ENCODE results near the gene SUSD4. TPM values are rescaled to one million over a fixed set of nuclear protein-coding genes. Genes with fewer than 3 reads are reported as not detected.

The SUSD4 gene
- total and polyA plus RNA-seq, 2 of the 8 experiments (the other 6 are each of a cell fraction or from before 2014, with no cell fraction given) = 3.9 to 5.2 TPM

DNA sequence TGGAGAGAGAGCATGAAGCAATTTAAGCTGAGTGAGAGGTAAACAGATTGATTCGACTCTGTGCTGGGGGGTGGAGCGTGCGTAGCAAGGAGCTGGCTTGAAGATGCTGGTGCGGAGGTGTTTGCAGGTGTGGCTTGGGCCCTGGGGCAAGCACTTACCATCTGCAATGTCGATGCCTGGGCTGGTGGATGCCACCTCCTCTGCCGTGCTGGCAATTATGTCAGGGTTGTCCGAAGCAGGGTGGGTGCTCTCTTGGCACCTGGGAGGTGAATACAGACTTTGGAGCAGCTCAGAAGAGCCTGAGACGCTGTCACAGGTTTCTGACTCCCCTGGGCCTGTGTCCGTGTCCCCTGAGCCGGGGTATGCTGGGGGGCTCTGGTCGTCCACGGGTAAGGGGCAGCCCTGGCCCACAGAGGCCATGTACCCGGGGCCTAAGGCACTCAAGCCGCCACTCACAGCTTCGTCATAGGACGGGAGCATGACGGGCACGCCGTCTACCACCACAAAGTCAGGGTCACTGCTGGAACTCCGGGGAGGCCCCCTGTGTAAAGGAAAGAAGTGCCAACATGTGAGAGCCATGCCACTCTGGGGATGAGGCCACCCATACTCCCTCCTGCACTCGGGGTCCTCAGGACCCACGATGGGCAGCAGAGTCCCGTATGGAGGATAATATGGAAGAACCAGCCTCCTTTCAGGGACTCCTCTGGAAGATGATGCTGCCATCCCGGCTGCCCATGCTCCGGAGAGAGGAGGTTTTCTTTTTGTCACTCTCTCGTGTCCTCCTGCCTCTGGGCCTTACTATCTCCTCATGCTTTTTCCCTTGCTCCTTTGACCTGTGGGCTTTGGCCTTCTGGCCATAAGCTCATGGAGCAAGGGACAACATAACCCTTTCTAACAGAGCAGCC, 140.6 kb downstream of the SUSD4 start (continued):
- TF ChIP-seq, protein P1, sequence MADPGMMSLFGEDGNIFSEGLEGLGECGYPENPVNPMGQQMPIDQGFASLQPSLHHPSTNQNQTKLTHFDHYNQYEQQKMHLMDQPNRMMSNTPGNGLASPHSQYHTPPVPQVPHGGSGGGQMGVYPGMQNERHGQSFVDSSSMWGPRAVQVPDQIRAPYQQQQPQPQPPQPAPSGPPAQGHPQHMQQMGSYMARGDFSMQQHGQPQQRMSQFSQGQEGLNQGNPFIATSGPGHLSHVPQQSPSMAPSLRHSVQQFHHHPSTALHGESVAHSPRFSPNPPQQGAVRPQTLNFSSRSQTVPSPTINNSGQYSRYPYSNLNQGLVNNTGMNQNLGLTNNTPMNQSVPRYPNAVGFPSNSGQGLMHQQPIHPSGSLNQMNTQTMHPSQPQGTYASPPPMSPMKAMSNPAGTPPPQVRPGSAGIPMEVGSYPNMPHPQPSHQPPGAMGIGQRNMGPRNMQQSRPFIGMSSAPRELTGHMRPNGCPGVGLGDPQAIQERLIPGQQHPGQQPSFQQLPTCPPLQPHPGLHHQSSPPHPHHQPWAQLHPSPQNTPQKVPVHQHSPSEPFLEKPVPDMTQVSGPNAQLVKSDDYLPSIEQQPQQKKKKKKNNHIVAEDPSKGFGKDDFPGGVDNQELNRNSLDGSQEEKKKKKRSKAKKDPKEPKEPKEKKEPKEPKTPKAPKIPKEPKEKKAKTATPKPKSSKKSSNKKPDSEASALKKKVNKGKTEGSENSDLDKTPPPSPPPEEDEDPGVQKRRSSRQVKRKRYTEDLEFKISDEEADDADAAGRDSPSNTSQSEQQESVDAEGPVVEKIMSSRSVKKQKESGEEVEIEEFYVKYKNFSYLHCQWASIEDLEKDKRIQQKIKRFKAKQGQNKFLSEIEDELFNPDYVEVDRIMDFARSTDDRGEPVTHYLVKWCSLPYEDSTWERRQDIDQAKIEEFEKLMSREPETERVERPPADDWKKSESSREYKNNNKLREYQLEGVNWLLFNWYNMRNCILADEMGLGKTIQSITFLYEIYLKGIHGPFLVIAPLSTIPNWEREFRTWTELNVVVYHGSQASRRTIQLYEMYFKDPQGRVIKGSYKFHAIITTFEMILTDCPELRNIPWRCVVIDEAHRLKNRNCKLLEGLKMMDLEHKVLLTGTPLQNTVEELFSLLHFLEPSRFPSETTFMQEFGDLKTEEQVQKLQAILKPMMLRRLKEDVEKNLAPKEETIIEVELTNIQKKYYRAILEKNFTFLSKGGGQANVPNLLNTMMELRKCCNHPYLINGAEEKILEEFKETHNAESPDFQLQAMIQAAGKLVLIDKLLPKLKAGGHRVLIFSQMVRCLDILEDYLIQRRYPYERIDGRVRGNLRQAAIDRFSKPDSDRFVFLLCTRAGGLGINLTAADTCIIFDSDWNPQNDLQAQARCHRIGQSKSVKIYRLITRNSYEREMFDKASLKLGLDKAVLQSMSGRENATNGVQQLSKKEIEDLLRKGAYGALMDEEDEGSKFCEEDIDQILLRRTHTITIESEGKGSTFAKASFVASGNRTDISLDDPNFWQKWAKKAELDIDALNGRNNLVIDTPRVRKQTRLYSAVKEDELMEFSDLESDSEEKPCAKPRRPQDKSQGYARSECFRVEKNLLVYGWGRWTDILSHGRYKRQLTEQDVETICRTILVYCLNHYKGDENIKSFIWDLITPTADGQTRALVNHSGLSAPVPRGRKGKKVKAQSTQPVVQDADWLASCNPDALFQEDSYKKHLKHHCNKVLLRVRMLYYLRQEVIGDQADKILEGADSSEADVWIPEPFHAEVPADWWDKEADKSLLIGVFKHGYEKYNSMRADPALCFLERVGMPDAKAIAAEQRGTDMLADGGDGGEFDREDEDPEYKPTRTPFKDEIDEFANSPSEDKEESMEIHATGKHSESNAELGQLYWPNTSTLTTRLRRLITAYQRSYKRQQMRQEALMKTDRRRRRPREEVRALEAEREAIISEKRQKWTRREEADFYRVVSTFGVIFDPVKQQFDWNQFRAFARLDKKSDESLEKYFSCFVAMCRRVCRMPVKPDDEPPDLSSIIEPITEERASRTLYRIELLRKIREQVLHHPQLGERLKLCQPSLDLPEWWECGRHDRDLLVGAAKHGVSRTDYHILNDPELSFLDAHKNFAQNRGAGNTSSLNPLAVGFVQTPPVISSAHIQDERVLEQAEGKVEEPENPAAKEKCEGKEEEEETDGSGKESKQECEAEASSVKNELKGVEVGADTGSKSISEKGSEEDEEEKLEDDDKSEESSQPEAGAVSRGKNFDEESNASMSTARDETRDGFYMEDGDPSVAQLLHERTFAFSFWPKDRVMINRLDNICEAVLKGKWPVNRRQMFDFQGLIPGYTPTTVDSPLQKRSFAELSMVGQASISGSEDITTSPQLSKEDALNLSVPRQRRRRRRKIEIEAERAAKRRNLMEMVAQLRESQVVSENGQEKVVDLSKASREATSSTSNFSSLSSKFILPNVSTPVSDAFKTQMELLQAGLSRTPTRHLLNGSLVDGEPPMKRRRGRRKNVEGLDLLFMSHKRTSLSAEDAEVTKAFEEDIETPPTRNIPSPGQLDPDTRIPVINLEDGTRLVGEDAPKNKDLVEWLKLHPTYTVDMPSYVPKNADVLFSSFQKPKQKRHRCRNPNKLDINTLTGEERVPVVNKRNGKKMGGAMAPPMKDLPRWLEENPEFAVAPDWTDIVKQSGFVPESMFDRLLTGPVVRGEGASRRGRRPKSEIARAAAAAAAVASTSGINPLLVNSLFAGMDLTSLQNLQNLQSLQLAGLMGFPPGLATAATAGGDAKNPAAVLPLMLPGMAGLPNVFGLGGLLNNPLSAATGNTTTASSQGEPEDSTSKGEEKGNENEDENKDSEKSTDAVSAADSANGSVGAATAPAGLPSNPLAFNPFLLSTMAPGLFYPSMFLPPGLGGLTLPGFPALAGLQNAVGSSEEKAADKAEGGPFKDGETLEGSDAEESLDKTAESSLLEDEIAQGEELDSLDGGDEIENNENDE (IDR thresholded peaks at IDR 0.05; ENCODE audit: insufficient replicate concordance, low read length) = no peak
- TF ChIP-seq, protein P2, sequence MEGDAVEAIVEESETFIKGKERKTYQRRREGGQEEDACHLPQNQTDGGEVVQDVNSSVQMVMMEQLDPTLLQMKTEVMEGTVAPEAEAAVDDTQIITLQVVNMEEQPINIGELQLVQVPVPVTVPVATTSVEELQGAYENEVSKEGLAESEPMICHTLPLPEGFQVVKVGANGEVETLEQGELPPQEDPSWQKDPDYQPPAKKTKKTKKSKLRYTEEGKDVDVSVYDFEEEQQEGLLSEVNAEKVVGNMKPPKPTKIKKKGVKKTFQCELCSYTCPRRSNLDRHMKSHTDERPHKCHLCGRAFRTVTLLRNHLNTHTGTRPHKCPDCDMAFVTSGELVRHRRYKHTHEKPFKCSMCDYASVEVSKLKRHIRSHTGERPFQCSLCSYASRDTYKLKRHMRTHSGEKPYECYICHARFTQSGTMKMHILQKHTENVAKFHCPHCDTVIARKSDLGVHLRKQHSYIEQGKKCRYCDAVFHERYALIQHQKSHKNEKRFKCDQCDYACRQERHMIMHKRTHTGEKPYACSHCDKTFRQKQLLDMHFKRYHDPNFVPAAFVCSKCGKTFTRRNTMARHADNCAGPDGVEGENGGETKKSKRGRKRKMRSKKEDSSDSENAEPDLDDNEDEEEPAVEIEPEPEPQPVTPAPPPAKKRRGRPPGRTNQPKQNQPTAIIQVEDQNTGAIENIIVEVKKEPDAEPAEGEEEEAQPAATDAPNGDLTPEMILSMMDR (IDR thresholded peaks at IDR 0.05; ENCODE audit: control extremely low read depth in 1 of 3, insufficient read depth in 1 of 3, low read depth in 1 of 3, low read length in 3 of 3) = no peak
- no peak for TF ChIP-seq HDAC2 (IDR thresholded peaks at IDR 0.05; ENCODE audit: borderline replicate concordance in 1 of 2, low read depth in 2 of 2, low read length in 2 of 2)
- TF ChIP-seq, protein P3, sequence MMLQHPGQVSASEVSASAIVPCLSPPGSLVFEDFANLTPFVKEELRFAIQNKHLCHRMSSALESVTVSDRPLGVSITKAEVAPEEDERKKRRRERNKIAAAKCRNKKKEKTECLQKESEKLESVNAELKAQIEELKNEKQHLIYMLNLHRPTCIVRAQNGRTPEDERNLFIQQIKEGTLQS (IDR thresholded peaks at IDR 0.05; ENCODE audit: insufficient read depth, low read depth, low read length) = no peak

Data from H1 (cell line).